HS-27A (cell line): ENCODE data around the gene ZSWIM7.

ENCODE experiments used
- DNase-seq: peaks from one replicate; pipeline ENCODE4 v3.0.0-alpha.2; 2012; ENCODE audit warnings: low read depth, missing footprints

Gene ZSWIM7

GRCh38 chr17:15931394-15931793, 68.1 kb downstream of the ZSWIM7 start:
- DNase-seq: no peak

DNA sequence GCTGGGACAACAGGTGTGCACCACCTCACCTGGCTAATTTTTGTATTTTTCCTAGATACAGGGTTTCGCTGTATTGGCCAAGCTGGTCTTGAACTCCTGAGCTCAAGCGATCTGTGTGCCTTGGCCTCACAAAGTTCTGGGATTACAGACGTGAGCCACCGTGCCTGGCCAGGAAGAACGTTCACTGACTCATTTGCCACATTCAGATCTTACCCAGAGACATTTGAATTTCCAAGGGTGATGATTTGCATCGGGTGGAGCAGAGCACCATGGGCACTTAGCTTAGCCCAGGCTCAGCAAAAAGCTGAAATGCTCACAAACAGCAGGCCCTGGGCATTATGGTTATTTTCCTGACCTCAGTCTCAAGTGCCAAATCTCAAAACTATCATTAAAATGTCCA, 69.1 kb downstream of the ZSWIM7 start:
- no peak for DNase-seq

- DNase-seq: no peak
Measured at GRCh38 chr17:15929941-15930340, 69.6 kb downstream of the ZSWIM7 start.

- DNase-seq: no peak
Measured at GRCh38 chr17:15928286-15928785, 71.2 kb downstream of the ZSWIM7 start.
